K562 (cell line): ENCODE data around the gene SLC10A3. TPM values are rescaled to one million over a fixed set of nuclear protein-coding genes. Genes with fewer than 3 reads are reported as not detected.
A peak's percentile ranks its signal among the peaks of the same experiment; 100 is the strongest.

Source experiments
- ATF1 ChIP-seq, 2 experiments: fragments of 450-650 bp in 1 of 2; IDR thresholded peaks; 2 replicates each; pipeline ENCODE4 v1.6.1; 2016; ENCODE audit warnings: missing compliant biosample characterization in 1 of 2, missing genetic modification characterization in 1 of 2
- BDP1 ChIP-seq: IDR thresholded peaks from 3 replicates; pipeline ENCODE4 v1.6.1; 2011; ENCODE audit not compliant: insufficient read length, insufficient read depth
- COPS2 ChIP-seq: fragments of 450-650 bp; conservative IDR thresholded peaks from 2 replicates; pipeline ENCODE4 v1.6.1; 2016; ENCODE audit warnings: mild to moderate bottlenecking, moderate library complexity
- CREBBP ChIP-seq: IDR thresholded peaks from one replicate; pipeline ENCODE4 v1.6.1; 2012; ENCODE audit warnings: low read depth, mild to moderate bottlenecking, control low read depth, inconsistent platforms, low read length
- ESRRB ChIP-seq: fragments of 250-450 bp; sonication (Bioruptor Pico); IDR thresholded peaks from 2 replicates; pipeline ENCODE4 v1.5.0; 2020; ENCODE audit warnings: mild to moderate bottlenecking, moderate library complexity, borderline replicate concordance
- GTF2F1 ChIP-seq: IDR thresholded peaks from 2 replicates; pipeline ENCODE4 v1.6.1; 2011; ENCODE audit warnings: low read depth, low read length, improper control_type of control experiment
- HDAC1 ChIP-seq, 2 experiments: fragments of 450-650 bp; IDR thresholded peaks; 2 replicates each; pipeline ENCODE4 v1.6.1; 2016 to 2017; ENCODE audit warnings: inconsistent platforms in 1 of 2, mild to moderate bottlenecking in 1 of 2, moderate library complexity in 1 of 2
- RBFOX2 ChIP-seq: fragments of 200-400 bp; formaldehyde crosslinking; IDR thresholded peaks from 2 replicates; pipeline ENCODE4 v1.6.1; 2017; ENCODE audit warnings: low read depth, mild to moderate bottlenecking, low read length, moderate library complexity
- SMAD2 ChIP-seq: fragments of 150-350 bp; IDR thresholded peaks from 2 replicates; pipeline ENCODE4 v1.6.1; 2014; ENCODE audit warnings: low read depth, mild to moderate bottlenecking, low read length
- SREBF1 ChIP-seq: fragments of 150-350 bp; IDR thresholded peaks from 2 replicates; pipeline ENCODE4 v1.6.1; 2014; ENCODE audit warnings: antibody characterized with exemption, low read depth, low read length, borderline replicate concordance
- ZNF561 ChIP-seq: fragments of 450-650 bp; formaldehyde crosslinking; conservative IDR thresholded peaks from 2 replicates; pipeline ENCODE4 v1.4.0; 2020; ENCODE audit warnings: mild to moderate bottlenecking, moderate library complexity
- ZNF695 ChIP-seq: fragments of 450-650 bp; formaldehyde crosslinking; IDR thresholded peaks from 2 replicates; pipeline ENCODE4 v1.4.0; 2020; ENCODE audit warnings: mild to moderate bottlenecking, moderate library complexity
- polyA plus RNA-seq, 8 experiments: library from polyadenylated mRNA; depleted of rRNA in 4 of 8; stranded (reverse) in 5 of 8; unstranded in 3 of 8; fragments of >200 nt; fragmentation: Nextera tagmentation in 2 of 8; fragmentation: Illumina TruSeq in 1 of 8; extraction: Ambion mirVana in 2 of 8; extraction: Trizol in 1 of 8; gene quantifications; 2 replicates each; pipeline versions ENCODE4 v1.2.1 to v1.2.3, GENCODE V29; 2011 to 2014; ENCODE audit warnings: inconsistent platforms in 1 of 8, missing spikeins in 1 of 8
- total RNA-seq, 7 experiments: library from RNA; depleted of rRNA in 6 of 7; stranded (reverse); fragments of >200 nt in 6 of 7; fragmentation: Illumina TruSeq in 2 of 7; extraction: Trizol in 2 of 7; gene quantifications; 2 replicates each; pipeline versions ENCODE4 v1.2.1 to v1.2.3, GENCODE V29; 2011 to 2021; ENCODE audit warnings: low replicate concordance in 1 of 7
- TF ChIP-seq, protein P1 (sequence below): sonication (generic); formaldehyde crosslinking; IDR thresholded peaks from 2 replicates; pipeline ENCODE4 v1.8.0; 2023; ENCODE audit warnings: missing genetic modification reagents, mild to moderate bottlenecking, borderline replicate concordance
- TF ChIP-seq, protein P2 (sequence below): fragments of 450-650 bp; formaldehyde crosslinking; IDR thresholded peaks from 2 replicates; pipeline ENCODE4 v1.4.0; 2020; ENCODE audit warnings: mild to moderate bottlenecking, moderate library complexity
- TF ChIP-seq, protein P3 (sequence below), 3 experiments: IDR thresholded peaks in 2 of 3; conservative IDR thresholded peaks in 1 of 3; 2 replicates each; pipeline ENCODE4 v1.5.1; 2011 to 2012; ENCODE audit warnings: low read length in 3 of 3, mild to moderate bottlenecking in 3 of 3, control low read depth in 2 of 3, improper control_type of control experiment in 1 of 3, inconsistent platforms in 1 of 3, low read depth in 1 of 3, mixed read lengths in 1 of 3, moderate library complexity in 1 of 3; ENCODE audit not compliant: insufficient read depth in 2 of 3
- TF ChIP-seq, protein P4 (sequence below), 2 experiments: IDR thresholded peaks; 2 replicates each; pipeline ENCODE4 v1.6.1; 2012; ENCODE audit warnings: improper control_type of control experiment in 2 of 2, low read depth in 2 of 2, low read length in 2 of 2, borderline replicate concordance in 1 of 2

Gene SLC10A3
- total and polyA plus RNA-seq, 9 of the 15 experiments (the other 6 are each of a cell fraction or from before 2014, with no cell fraction given) = 5.2 to 30.6 (median 16.7) TPM

- TF ChIP-seq ZNF561 = no peak
- TF ChIP-seq ATF1 (CRISPR knock-in tag; IDR thresholded peaks at IDR 0.05) = peak; percentile 53
- TF ChIP-seq ATF1 (tag; IDR thresholded peaks at IDR 0.05) = peak; percentile 77
- TF ChIP-seq, protein P1, sequence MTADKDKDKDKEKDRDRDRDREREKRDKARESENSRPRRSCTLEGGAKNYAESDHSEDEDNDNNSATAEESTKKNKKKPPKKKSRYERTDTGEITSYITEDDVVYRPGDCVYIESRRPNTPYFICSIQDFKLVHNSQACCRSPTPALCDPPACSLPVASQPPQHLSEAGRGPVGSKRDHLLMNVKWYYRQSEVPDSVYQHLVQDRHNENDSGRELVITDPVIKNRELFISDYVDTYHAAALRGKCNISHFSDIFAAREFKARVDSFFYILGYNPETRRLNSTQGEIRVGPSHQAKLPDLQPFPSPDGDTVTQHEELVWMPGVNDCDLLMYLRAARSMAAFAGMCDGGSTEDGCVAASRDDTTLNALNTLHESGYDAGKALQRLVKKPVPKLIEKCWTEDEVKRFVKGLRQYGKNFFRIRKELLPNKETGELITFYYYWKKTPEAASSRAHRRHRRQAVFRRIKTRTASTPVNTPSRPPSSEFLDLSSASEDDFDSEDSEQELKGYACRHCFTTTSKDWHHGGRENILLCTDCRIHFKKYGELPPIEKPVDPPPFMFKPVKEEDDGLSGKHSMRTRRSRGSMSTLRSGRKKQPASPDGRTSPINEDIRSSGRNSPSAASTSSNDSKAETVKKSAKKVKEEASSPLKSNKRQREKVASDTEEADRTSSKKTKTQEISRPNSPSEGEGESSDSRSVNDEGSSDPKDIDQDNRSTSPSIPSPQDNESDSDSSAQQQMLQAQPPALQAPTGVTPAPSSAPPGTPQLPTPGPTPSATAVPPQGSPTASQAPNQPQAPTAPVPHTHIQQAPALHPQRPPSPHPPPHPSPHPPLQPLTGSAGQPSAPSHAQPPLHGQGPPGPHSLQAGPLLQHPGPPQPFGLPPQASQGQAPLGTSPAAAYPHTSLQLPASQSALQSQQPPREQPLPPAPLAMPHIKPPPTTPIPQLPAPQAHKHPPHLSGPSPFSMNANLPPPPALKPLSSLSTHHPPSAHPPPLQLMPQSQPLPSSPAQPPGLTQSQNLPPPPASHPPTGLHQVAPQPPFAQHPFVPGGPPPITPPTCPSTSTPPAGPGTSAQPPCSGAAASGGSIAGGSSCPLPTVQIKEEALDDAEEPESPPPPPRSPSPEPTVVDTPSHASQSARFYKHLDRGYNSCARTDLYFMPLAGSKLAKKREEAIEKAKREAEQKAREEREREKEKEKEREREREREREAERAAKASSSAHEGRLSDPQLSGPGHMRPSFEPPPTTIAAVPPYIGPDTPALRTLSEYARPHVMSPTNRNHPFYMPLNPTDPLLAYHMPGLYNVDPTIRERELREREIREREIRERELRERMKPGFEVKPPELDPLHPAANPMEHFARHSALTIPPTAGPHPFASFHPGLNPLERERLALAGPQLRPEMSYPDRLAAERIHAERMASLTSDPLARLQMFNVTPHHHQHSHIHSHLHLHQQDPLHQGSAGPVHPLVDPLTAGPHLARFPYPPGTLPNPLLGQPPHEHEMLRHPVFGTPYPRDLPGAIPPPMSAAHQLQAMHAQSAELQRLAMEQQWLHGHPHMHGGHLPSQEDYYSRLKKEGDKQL (CRISPR knock-in tag) = no peak
- TF ChIP-seq ZNF695 = no peak
- TF ChIP-seq, protein P2, sequence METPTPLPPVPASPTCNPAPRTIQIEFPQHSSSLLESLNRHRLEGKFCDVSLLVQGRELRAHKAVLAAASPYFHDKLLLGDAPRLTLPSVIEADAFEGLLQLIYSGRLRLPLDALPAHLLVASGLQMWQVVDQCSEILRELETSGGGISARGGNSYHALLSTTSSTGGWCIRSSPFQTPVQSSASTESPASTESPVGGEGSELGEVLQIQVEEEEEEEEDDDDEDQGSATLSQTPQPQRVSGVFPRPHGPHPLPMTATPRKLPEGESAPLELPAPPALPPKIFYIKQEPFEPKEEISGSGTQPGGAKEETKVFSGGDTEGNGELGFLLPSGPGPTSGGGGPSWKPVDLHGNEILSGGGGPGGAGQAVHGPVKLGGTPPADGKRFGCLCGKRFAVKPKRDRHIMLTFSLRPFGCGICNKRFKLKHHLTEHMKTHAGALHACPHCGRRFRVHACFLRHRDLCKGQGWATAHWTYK (CRISPR knock-in tag) = no peak
- no peak for TF ChIP-seq SMAD2
- TF ChIP-seq SREBF1 = no peak
- 0 out of 4 replicates have a peak, but pooled peaks of 1 of the 2 experiments have one; percentile 12 for TF ChIP-seq HDAC1 (IDR thresholded peaks at IDR 0.05)
- TF ChIP-seq RBFOX2 = peak; percentile 89
- TF ChIP-seq, protein P3, sequence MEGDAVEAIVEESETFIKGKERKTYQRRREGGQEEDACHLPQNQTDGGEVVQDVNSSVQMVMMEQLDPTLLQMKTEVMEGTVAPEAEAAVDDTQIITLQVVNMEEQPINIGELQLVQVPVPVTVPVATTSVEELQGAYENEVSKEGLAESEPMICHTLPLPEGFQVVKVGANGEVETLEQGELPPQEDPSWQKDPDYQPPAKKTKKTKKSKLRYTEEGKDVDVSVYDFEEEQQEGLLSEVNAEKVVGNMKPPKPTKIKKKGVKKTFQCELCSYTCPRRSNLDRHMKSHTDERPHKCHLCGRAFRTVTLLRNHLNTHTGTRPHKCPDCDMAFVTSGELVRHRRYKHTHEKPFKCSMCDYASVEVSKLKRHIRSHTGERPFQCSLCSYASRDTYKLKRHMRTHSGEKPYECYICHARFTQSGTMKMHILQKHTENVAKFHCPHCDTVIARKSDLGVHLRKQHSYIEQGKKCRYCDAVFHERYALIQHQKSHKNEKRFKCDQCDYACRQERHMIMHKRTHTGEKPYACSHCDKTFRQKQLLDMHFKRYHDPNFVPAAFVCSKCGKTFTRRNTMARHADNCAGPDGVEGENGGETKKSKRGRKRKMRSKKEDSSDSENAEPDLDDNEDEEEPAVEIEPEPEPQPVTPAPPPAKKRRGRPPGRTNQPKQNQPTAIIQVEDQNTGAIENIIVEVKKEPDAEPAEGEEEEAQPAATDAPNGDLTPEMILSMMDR (IDR thresholded peaks at IDR 0.05 in 2 of 3, conservative IDR thresholded peaks at IDR 0.05 in 1 of 3; ENCODE audit: insufficient read depth in 2 of 3, low read depth in 1 of 3, low read length in 3 of 3) = peak in 2 of 3 experiments; percentile 21 to 42; a peak in 2 of 6 replicates
- TF ChIP-seq BDP1 = no peak
- TF ChIP-seq, protein P4, sequence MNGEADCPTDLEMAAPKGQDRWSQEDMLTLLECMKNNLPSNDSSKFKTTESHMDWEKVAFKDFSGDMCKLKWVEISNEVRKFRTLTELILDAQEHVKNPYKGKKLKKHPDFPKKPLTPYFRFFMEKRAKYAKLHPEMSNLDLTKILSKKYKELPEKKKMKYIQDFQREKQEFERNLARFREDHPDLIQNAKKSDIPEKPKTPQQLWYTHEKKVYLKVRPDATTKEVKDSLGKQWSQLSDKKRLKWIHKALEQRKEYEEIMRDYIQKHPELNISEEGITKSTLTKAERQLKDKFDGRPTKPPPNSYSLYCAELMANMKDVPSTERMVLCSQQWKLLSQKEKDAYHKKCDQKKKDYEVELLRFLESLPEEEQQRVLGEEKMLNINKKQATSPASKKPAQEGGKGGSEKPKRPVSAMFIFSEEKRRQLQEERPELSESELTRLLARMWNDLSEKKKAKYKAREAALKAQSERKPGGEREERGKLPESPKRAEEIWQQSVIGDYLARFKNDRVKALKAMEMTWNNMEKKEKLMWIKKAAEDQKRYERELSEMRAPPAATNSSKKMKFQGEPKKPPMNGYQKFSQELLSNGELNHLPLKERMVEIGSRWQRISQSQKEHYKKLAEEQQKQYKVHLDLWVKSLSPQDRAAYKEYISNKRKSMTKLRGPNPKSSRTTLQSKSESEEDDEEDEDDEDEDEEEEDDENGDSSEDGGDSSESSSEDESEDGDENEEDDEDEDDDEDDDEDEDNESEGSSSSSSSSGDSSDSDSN (IDR thresholded peaks at IDR 0.05; ENCODE audit: borderline replicate concordance in 1 of 2, low read depth in 2 of 2, low read length in 2 of 2) = peak in 1 of 2 experiments; percentile 30; a peak in 1 of 4 replicates
- no peak for TF ChIP-seq COPS2
- no peak for TF ChIP-seq CREBBP
- no peak for TF ChIP-seq ESRRB (CRISPR knock-in tag)
- TF ChIP-seq GTF2F1 = no peak
These were observed at the start of gene SLC10A3 (continued) for GRCh38 chrX:154490414-154491083.
